NCI-H1694 treated with DMSO at 0.1 percent for 48 hours (cell line): ENCODE measurements around the gene CHST6.
"Not testable (repeated sequence)": the region's sequence is repeated elsewhere in the genome, so short reads cannot be mapped to it uniquely, and the experiment has no call there.

ENCODE experiments used
- DNase-seq: peaks from one replicate; lab custom pipeline; 2025; lab: John Stamatoyannopoulos, UW

CHST6 gene

GRCh38 chr16:75502916-75503605, 7.8 kb upstream of the CHST6 start:
- no peak for DNase-seq

DNA sequence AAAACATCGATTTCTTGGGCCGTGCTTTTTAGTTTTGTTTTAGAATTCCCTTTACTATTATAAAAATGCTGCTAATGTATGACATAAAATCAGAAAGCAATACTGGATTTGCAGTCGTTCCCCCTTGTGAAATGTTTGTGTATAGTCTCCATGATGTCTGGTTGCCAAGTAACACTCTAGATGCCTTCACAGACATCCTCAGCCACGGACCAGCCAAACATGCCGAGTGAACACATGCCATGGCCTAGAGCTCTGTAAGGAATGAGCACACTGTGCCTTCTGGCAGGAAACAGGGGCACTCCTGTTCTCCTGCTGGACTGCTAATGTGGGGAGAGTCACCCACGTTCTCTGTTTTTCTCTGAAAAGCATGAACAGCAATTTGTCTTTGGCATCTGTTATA, 6.6 kb upstream of the CHST6 start:
- DNase-seq, result not testable (repeated sequence)

- no peak for DNase-seq
Measured at GRCh38 chr16:75501359-75501758, 6.1 kb upstream of the CHST6 start.

- not testable (repeated sequence) for DNase-seq
Measured at GRCh38 chr16:75498605-75499322, 3.5 kb upstream of the CHST6 start.

GRCh38 chr16:75497558-75497957, 2.3 kb upstream of the CHST6 start:
- peak; percentile 66 for DNase-seq

DNA sequence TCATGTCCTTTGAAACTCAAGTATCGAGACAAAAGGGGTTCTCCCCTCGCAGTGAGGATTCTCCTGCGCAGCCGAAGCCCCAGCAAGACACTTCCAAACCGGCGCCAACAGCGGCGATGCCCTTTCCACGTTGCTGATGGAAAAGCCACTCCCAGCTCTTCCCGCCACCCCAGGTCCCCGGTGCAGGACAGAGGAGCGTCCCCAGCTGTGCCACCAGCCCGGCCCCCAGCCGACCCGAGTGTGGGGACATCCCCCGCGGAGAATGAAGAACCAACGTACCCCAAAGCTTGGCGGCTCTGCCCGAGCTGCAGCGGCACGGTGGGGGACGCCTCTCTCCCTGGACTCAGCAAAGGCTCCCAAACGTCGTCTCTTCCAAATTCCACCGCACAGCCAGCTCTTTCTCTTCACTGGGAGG, 573 bp downstream of the CHST6 start:
- DNase-seq, result no peak

GRCh38 chr16:75494184-75494583, 1.1 kb downstream of the CHST6 start:
- no peak for DNase-seq

DNA sequence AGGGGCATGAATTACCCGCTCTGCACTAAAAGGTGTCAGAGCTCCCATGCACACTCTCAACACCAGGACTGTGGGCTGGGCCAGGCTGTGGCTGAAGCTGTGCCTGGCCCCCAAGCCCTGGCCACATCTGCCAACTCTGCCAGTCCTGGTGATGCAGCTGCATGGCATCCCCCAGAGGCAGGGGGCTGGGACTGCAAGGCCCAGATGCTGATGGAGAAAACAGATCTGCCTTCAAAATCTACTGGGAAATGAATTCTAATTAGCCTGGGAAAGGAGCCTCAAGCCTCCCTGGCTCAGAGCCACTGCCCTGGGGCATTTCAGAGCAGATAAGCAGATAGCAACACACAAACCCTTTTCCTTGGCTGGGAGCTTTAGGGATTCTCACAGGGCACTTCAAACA, 3.4 kb downstream of the CHST6 start:
- peak; percentile 28 for DNase-seq

DNA sequence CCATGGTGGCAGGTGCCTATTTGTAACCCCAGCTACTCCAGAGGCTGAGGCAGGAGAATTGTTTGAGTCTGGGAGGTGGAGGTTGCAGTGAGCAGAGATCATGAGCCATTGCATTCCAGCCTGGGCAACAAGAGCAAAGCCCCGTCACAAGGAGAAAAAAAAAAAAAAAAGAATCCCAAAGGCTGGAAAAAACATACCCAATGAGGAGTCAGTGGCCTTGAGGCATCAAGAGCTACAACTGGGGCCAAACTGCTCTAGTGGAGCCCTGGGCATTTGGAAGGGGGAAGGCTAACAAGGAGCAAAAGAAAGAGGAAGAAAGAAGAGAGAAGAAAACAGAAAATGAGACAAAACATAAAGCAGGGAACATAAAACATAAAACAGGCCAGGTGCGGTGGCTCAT, 6.9 kb downstream of the CHST6 start:
- no peak for DNase-seq

- DNase-seq, result no peak
Measured at GRCh38 chr16:75486676-75487313, 8.4 kb downstream of the CHST6 start.

- no peak for DNase-seq
Measured at GRCh38 chr16:75486014-75486675, 9.1 kb downstream of the CHST6 start.

GRCh38 chr16:75485230-75486013, 9.8 kb downstream of the CHST6 start:
- DNase-seq, result no peak

- no peak for DNase-seq
Measured at GRCh38 chr16:75483222-75483621, 12.0 kb downstream of the CHST6 start.

DNA sequence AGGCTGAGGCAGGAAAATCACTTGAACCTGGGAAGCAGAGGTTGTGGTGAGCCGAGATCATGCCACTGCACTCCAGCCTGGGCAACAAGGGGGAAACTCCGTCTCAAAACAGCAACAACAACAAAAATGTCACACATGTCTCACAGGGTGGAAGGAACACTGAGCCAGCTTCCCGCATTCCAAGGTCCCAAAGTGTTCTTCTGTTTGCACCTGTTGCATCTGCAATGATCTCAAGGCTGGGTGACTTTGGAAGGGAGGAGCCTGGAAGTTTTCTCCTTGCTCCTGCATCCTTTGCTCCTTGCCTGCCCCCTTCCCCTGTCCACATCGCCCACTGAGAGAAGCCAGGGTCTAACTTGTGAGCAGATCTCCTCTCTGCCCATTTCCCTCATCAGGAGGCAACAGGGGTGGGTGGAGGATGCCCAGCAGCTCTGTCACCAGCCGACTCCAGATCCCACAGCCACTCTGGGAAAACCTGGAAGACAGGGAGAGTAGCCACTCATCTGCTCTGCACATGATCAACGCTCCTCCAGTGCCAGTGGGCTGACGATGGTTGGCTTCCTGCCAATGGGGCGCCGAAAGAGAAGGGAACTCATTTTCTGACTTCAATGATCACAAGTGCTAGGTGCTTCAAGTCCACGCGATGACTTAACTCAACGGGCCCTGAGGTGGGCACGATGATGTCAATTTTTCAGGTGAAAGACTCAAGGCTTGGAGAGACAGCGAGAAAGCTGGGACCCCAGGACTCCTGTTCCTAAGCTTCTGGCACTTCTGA, 12.6 kb downstream of the CHST6 start:
- no peak for DNase-seq

- no peak for DNase-seq
Measured at GRCh38 chr16:75481475-75481874, 13.8 kb downstream of the CHST6 start.

DNA sequence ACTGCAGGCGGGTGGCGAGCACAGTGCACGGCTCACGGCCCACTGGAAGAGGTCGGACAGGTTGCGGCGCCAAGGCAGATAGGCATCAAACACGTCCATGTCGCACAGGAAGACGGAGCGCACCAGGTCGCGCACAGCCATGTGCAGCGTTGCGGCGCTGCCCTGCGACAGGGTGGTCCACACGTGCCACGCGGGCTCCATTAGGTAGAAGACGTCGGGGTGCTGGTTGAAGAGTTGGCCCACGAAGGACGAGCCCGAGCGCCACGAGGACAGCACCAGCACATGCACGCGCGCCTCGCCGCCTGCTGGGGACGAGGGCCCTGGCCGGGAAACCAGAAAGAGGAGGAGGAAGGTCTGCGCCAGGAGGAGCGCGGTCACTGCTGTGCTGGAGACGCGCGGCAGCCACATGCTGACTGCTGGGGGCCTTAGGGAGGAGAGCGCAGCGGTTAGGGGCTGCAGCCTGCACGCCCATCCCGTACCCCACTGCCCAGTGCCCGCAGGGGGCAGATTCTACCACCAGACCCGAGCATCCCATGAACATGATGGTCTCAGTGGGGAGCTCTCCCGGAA, 15.7 kb downstream of the CHST6 start:
- no peak for DNase-seq

GRCh38 chr16:75478480-75479345, 16.5 kb downstream of the CHST6 start:
- DNase-seq, result no peak

- no peak for DNase-seq
Measured at GRCh38 chr16:75477680-75478473, 17.4 kb downstream of the CHST6 start.

DNA sequence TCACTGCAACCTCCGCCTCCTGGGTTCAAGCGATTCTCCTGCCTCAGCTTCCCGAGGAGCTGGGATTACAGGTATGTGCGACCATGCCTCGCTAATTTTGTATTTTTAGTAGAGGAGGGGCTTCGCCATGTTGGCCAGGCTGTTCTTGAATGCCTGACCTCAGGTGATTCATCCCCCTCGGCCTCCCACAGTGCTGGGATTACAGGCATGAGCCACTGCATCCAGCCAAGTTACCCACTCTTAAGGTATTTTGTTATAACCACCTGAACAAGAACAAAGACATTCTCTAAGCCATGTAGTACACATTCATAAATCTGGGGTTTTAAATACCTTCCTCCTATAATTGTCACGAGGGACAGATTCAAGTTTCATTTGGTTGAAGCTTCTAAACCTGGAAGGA, 18.4 kb downstream of the CHST6 start:
- no peak for DNase-seq
